ENCODE data around the gene NR5A2.

Gene NR5A2

DNA sequence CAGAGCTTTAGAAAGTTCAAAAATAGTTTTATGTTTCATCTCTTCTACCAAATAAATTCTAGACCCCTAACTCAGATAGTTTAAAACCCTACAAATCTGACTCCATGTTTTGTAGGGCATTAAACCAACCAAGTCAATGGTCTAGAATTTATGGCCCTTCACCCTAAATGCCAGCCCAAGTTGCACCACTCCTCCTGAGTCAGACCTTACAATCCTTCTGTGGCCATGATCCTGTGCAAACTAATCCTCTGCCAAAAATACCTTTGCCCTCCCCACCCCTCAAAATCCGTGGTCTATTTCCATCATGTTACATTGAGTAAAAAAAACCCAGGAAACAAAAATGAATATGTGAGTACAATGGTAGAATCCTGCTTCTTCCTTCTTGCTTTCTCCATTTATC is 179.3 kb downstream of the NR5A2 start:
- peak; percentile 53 for DNase-seq

- peak; percentile 68 for DNase-seq
These were observed 180.2 kb downstream of the NR5A2 start for GRCh38 chr1:200207711-200208126.

- peak; percentile 82 for DNase-seq
These were observed 183.6 kb downstream of the NR5A2 start for GRCh38 chr1:200211157-200211556.

- no peak for DNase-seq
These were observed 185.9 kb downstream of the NR5A2 start for GRCh38 chr1:200213392-200213791.

GRCh38 chr1:200213921-200214320 is 186.4 kb downstream of the NR5A2 start:
- no peak for DNase-seq

- no peak for DNase-seq
These were observed 187.8 kb downstream of the NR5A2 start for GRCh38 chr1:200215350-200215749.

- no peak for DNase-seq
These were observed 190.2 kb downstream of the NR5A2 start for GRCh38 chr1:200217703-200218102.

GRCh38 chr1:200221614-200222282 is 194.2 kb downstream of the NR5A2 start:
- DNase-seq = no peak

DNA sequence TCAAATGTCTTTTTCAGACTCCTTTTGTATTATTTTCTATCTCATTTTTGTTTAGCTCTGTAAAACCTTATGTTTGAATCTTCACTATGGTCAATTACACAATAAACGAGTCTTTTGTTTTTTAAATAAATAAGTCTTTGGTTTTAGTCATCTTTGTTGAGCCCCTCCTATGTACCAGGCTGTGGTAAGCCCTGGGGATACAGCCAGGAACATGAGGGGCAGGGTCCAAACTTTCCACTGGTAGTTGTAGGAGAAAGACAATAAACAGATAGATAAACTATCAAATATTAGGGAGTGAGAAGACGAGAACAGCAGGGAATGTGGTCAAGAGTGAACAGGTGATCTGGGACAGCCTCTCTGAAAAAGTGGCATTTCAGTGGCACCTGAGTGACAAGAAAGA is 195.7 kb downstream of the NR5A2 start:
- no peak for DNase-seq

- DNase-seq = no peak
These were observed 196.1 kb downstream of the NR5A2 start for GRCh38 chr1:200223613-200224012.

- peak; percentile 27 for DNase-seq
These were observed 196.8 kb downstream of the NR5A2 start for GRCh38 chr1:200224315-200224714.

GRCh38 chr1:200226268-200226968 is 198.9 kb downstream of the NR5A2 start:
- peak; percentile 62 for DNase-seq

DNA sequence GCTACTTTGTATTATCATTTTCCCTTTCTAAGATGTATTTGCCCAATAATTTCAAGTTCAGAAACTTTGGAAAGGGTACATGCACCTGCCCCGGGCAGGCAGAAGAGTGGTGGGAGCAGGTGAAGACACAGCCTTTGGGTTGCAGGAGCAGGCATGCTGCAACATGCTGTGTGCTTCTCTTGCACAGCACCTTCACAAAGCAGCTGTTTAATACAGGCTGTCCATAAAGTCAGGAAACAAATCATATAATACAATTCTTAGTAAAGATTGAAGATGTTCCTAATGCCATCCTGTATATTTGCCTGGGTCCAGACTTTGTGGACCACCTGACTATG is 199.4 kb downstream of the NR5A2 start:
- DNase-seq = no peak

Measured in fibroblast of skin of abdomen (primary cell).